Left ventricle myocardium inferior (tissue), 1 donor: Measurements from ENCODE around the gene CRELD2. TPM values are rescaled to one million over a fixed set of nuclear protein-coding genes. Genes with fewer than 3 reads are reported as not detected.

Experiments used
- DNase-seq: peaks from one replicate; pipeline ENCODE4 v3.0.0-alpha.2; 2020
- H3K27ac ChIP-seq: fragments of 200-600 bp; replicated peaks from 2 replicates; pipeline ENCODE4 v1.8.0; 2021
- H3K27me3 ChIP-seq: fragments of 200-600 bp; 2 replicates; pipeline ENCODE4 v1.8.0; 2021; ENCODE audit warnings: low read depth
- H3K36me3 ChIP-seq: fragments of 200-600 bp; 2 replicates; pipeline ENCODE4 v1.8.0; 2021
- H3K4me1 ChIP-seq: fragments of 200-600 bp; 2 replicates; pipeline ENCODE4 v1.8.0; 2021
- H3K4me3 ChIP-seq: fragments of 200-600 bp; 2 replicates; pipeline ENCODE4 v1.8.0; 2021; ENCODE audit warnings: mild to moderate bottlenecking, moderate library complexity
- H3K9me3 ChIP-seq: fragments of 200-600 bp; replicated peaks from 2 replicates; pipeline ENCODE4 v1.8.0; 2021
- CTCF ChIP-seq: fragments of 200-600 bp; IDR thresholded peaks from 2 replicates; pipeline ENCODE4 v1.8.0; 2021; ENCODE audit warnings: antibody characterized with exemption, mild to moderate bottlenecking, borderline replicate concordance
- intact Hi-C: fragments of 100-400 bp; cut with micrococcal nuclease; formaldehyde crosslinking; loops from one replicate; pipeline ENCODE4 v1.11.0; 2022
- total RNA-seq: library from RNA; stranded (reverse); fragmentation: NEBNext Ultra II Directional; extraction: Animal tissue kit (Norgen Biotek cat#: 25700); gene quantifications from one replicate; pipeline ENCODE4 v1.2.1, GENCODE V29; 2021
- donor health status: DM: no; HTN: yes; CAD: no; lungs with severe emphysema.

Gene CRELD2
- total RNA-seq, 1 donor from 2014 or later, result 25.5 TPM

GRCh38 chr22:49960159-49961004 lies 41.9 kb downstream of the CRELD2 start, which contains the start of gene PIM3:
Gene PIM3 (plus strand): TSS chr22:49960772. CDS start chr22:49960948, 176 bp downstream.
- peak; percentile 94 for DNase-seq
- peak; percentile 5 for TF ChIP-seq CTCF
- H3K4me3 ChIP-seq, result peak within 1 kb of the TSS; percentile 96
- peaks cover 31% of the 10 kb centered on the region for H3K36me3 ChIP-seq
- H3K4me1 ChIP-seq, result peaks cover 73% of the 10 kb centered on the region
- H3K9me3 ChIP-seq, result no peaks in the 10 kb centered on the region
- H3K27me3 ChIP-seq, result no peaks in the 10 kb centered on the region
- H3K27ac ChIP-seq, result peak within 1 kb of the TSS; percentile 99
- intact Hi-C loops, result no loop called here

- H3K27me3 ChIP-seq, result no peaks in the 10 kb centered on the region
- peaks cover 31% of the 10 kb centered on the region for H3K36me3 ChIP-seq
- H3K4me1 ChIP-seq, result peaks cover 73% of the 10 kb centered on the region
- intact Hi-C loops, result no loop called here
- H3K27ac ChIP-seq, result peak overlapping the region; percentile 99
- peak; percentile 48 for DNase-seq
- peak overlapping the region; percentile 96 for H3K4me3 ChIP-seq
- no peaks in the 10 kb centered on the region for H3K9me3 ChIP-seq
- TF ChIP-seq CTCF, result no peak
Observed at GRCh38 chr22:49961005-49961600, 42.7 kb downstream of the CRELD2 start.

GRCh38 chr22:49961601-49962011 lies 43.2 kb downstream of the CRELD2 start:
- Histone ChIP-seq H3K9me3 (no peaks in the 10 kb centered on the region), H3K27ac (peak overlapping the region; percentile 99), H3K4me3 (peak overlapping the region; percentile 96), H3K4me1 (peaks cover 74% of the 10 kb centered on the region), H3K36me3 (peaks cover 31% of the 10 kb centered on the region), H3K27me3 (no peaks in the 10 kb centered on the region)
- no peak for TF ChIP-seq CTCF
- intact Hi-C loops, result no loop called here
- DNase-seq, result peak; percentile 20

- intact Hi-C loops, result no loop called here
- Histone ChIP-seq H3K27ac (peak overlapping the region; percentile 99), H3K4me1 (peaks cover 78% of the 10 kb centered on the region), H3K36me3 (peaks cover 31% of the 10 kb centered on the region), H3K27me3 (no peaks in the 10 kb centered on the region), H3K9me3 (no peaks in the 10 kb centered on the region), H3K4me3 (peak overlapping the region; percentile 96)
- TF ChIP-seq CTCF, result no peak
- peak; percentile 91 for DNase-seq
Observed at GRCh38 chr22:49962012-49962750, 43.7 kb downstream of the CRELD2 start.
